IgD-negative memory B cell (primary cell): Measurements from ENCODE around the gene C6orf141. TPM values are rescaled to one million over a fixed set of nuclear protein-coding genes. Genes with fewer than 3 reads are reported as not detected.
"Not testable (repeated sequence)": the region's sequence is repeated elsewhere in the genome, so short reads cannot be mapped to it uniquely, and the experiment has no call there.

Source experiments
- H3K27ac Mint-ChIP-seq, 3 donors: one replicate each; pipeline ENCODE4 v1.8.0; 2020 to 2022; ENCODE audit warnings: mild to moderate bottlenecking in 3 of 3, mixed read lengths in 3 of 3, moderate library complexity in 1 of 3
- H3K27me3 Mint-ChIP-seq: one replicate; pipeline ENCODE4 v1.8.0; 2021; ENCODE audit warnings: mixed read lengths
- H3K36me3 Mint-ChIP-seq: one replicate; pipeline ENCODE4 v1.8.0; 2020; ENCODE audit warnings: mild to moderate bottlenecking, mixed read lengths
- H3K4me1 Mint-ChIP-seq, 3 donors: one replicate each; pipeline ENCODE4 v1.8.0; 2020 to 2022; ENCODE audit warnings: mixed read lengths in 3 of 3, mild to moderate bottlenecking in 1 of 3
- H3K4me3 Mint-ChIP-seq, 4 donors: one replicate each; pipeline ENCODE4 v1.8.0; 2020 to 2022; ENCODE audit warnings: mild to moderate bottlenecking in 4 of 4, mixed read lengths in 4 of 4, moderate library complexity in 3 of 4
- H3K9me3 Mint-ChIP-seq, 3 donors: one replicate each; pipeline ENCODE4 v1.8.0; 2020 to 2021; ENCODE audit warnings: mixed read lengths in 3 of 3, mild to moderate bottlenecking in 1 of 3
- polyA plus RNA-seq: library from polyadenylated mRNA; unstranded; fragments of 300-500 nt; fragmentation: Illumina TruSeq; gene quantifications from one replicate; pipeline ENCODE4 v1.2.3, GENCODE V29; 2021

Gene C6orf141
- polyA plus RNA-seq, 1 donor from 2014 or later: not detected

GRCh38 chr6:49576618-49577017 lies 26.1 kb downstream of the C6orf141 start:
- Mint-ChIP-seq H3K36me3 (no peaks in the 10 kb centered on the region), H3K4me1 (no peaks in the 10 kb centered on the region), H3K27ac (no peak overlapping the region), H3K27me3 (peaks cover 5% of the 10 kb centered on the region), H3K4me3 (no peak overlapping the region), H3K9me3 (peaks cover 0 to 4% (median 0%) of the 10 kb centered on the region in 3 donors)

DNA sequence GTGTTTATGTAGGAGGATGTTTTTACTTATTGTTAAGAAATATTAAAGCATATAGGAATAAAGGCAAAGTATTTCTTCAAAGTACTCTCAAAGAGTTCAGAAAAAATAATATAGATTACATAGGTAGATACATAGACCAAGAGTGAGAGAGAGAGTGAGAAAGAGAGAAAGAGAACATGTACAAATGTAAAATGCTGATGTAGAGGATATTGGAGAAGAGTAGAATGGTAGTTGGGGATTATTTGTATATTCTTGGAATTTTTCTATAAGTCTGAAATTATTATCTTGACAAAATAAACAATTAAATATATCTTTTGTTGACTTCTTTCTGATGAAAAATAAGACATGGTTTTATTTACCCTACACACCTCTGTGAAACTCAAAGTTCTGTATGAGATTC lies 29.2 kb downstream of the C6orf141 start:
- peaks cover 5% of the 10 kb centered on the region for H3K27me3 Mint-ChIP-seq
- H3K4me3 Mint-ChIP-seq: no peak overlapping the region
- H3K4me1 Mint-ChIP-seq: no peaks in the 10 kb centered on the region
- peaks cover 1% of the 10 kb centered on the region for H3K36me3 Mint-ChIP-seq
- H3K27ac Mint-ChIP-seq: no peak overlapping the region
- peaks cover 0 to 4% (median 0%) of the 10 kb centered on the region in 3 donors for H3K9me3 Mint-ChIP-seq

DNA sequence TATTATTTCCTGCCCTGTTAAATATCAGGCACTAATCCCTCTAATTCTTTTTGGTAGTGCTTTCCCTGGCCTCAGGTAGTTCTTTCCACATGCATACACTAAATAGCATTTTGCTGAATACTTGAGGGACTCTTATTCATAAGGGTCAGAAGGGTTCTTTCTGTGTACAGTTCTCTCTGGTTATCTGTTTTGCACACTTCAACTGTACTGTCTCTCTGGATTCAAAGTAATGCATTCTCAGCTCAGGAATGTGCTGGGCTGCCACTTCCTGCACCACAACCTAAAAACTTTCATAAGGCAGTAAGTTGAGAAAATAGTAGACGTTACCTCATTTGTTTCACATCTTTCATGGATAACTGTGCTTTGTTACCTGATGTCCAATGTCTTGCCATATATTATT lies 32.1 kb downstream of the C6orf141 start:
- no peaks in the 10 kb centered on the region for H3K4me1 Mint-ChIP-seq
- peaks cover 5% of the 10 kb centered on the region for H3K27me3 Mint-ChIP-seq
- peaks cover 0 to 4% (median 0%) of the 10 kb centered on the region in 3 donors for H3K9me3 Mint-ChIP-seq
- H3K36me3 Mint-ChIP-seq: peaks cover 1% of the 10 kb centered on the region
- H3K27ac Mint-ChIP-seq: no peak overlapping the region
- H3K4me3 Mint-ChIP-seq: no peak overlapping the region

DNA sequence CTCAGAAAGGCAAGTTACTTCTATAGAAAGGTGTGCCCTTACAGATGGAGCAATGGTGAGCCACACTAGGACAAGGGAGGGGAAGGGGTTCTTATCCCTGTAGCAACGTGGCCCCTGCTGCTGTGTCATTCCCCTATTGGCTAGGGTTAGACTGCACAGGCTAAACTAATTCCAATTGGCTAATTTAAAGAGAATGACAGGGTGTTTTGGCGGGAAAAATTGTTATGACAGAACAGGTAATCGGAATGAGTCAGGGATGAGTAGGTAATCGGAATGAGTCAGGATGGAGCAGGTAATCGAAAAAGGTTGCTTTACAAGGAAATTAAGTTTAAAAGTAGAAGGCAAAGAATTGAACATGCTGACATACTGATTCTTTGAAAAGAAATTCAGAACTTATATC lies 36.8 kb downstream of the C6orf141 start:
- H3K4me1 Mint-ChIP-seq, H3K36me3 Mint-ChIP-seq, H3K27me3 Mint-ChIP-seq, H3K9me3 Mint-ChIP-seq, H3K4me3 Mint-ChIP-seq, H3K27ac Mint-ChIP-seq: not testable (repeated sequence)

Other genes with a start within 250 kb of the C6orf141 start
- gene MMUT, start 87.4 kb upstream of the C6orf141 start, polyA plus RNA-seq: 10.4 TPM
- gene CENPQ, start 87.3 kb upstream of the C6orf141 start, polyA plus RNA-seq: 4.6 TPM
- not detected for gene GLYATL3, start 50.7 kb upstream of the C6orf141 start, polyA plus RNA-seq
- gene RHAG, start 86.2 kb downstream of the C6orf141 start, polyA plus RNA-seq: not detected
- gene CRISP2, start 162.9 kb downstream of the C6orf141 start, polyA plus RNA-seq: not detected
- gene CRISP3, start 193.7 kb downstream of the C6orf141 start, polyA plus RNA-seq: not detected
- gene PGK2, start 236.6 kb downstream of the C6orf141 start, polyA plus RNA-seq: not detected